GM19467 (cell line): ENCODE measurements around the gene PLCL2.

ENCODE experiments used
- ATAC-seq: cut with Tn5 transposase; IDR thresholded peaks from one replicate; pipeline ENCODE4 v1.9.1; 2021; ENCODE audit warnings: mild to moderate bottlenecking, moderate library complexity; ENCODE audit not compliant: unreplicated experiment

Gene PLCL2

GRCh38 chr3:16864610-16865313, 20.0 kb upstream of the PLCL2 start:
- ATAC-seq = no peak

DNA sequence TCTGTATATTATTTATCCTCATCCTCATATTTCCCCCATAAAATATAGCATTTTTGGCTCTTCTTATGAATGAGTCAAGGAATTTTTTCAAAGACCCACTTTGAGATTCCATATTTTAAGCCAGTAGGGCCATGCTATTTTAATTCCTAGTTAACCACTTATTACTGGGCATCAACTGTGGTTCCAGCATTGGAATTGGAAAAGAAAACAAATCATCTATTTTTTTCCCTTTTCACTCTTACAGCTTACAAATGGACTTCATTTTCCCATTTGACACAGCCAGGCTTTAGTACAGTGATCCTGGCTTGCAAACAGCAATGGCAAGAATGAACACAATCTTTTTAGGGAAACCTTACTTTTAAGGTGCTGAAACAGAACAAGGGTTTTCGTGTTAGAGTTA, 19.4 kb upstream of the PLCL2 start:
- ATAC-seq = no peak

- ATAC-seq = no peak
Measured at GRCh38 chr3:16866571-16866970, 18.2 kb upstream of the PLCL2 start.

DNA sequence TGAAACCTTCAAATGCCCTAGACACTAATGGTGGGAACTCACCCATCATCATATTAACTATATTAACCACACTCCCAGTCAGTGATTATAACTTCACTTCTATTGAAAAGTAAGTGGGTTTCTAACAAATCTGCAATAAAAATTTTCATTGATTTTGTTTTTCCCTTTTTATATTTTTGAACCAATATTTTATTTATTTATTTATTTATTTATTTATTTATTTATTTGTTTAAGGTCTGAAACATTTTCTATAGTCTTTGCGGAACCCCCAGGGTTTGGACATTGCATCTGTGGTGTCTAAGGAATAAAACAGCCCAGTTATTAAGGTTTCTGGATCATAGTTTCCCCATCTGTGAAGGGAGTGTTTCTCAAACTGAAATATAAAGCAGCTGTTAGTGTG, 16.2 kb upstream of the PLCL2 start:
- ATAC-seq = no peak

GRCh38 chr3:16869261-16870005, 15.3 kb upstream of the PLCL2 start:
- ATAC-seq = no peak

GRCh38 chr3:16871915-16872842, 12.6 kb upstream of the PLCL2 start:
- no peak for ATAC-seq

GRCh38 chr3:16873872-16874271, 10.9 kb upstream of the PLCL2 start:
- ATAC-seq = no peak

DNA sequence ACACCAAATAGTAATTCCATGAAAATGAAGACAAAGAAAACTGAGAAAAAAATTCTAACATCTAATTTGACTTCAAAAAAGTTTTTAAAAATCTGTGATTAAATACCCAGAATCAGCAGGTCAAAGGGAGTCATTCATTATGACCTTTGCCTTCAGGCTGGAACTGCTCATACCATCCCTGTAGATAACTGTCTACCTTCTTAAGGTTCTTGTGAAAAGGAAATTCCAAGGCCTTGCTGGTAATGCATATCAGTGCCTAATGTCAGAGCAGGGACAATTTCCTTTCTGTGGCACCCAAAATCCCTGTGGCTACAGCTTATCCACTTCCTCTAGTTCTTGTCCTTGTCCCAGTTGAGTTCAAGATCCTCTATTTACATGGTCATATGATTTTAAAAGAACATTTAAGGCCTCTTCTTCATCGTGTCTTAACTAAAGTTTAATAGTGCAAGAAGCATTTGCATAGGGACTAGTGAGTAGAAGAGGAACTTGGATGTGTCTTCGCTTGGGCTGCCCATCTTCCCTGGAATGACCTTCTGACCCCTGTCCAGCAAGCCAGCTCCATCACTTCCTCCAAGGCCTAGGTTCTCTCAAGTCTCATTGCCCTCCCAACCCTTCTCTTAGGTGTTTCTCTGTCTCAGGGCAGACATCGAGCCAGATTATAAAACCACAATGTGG, 8.7 kb upstream of the PLCL2 start:
- ATAC-seq = no peak

DNA sequence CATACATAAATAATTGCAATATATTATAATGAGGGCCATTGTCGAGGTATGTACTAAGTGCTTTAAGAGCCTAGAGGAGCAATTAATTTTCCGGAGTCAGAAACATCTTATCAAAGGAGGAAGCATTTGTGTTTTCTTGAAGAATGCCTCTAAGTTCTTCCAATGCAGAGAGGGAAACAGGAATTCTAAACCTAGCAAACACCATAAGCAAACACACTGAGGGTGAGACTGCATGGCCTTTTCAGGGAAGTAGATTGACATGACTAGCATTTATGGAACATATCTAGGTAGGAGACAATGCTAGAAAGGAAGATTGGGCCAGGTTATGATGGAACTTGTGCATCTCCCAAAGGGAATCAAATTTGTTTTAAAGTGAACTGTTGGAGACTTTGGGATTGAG, 7.2 kb upstream of the PLCL2 start:
- no peak for ATAC-seq

DNA sequence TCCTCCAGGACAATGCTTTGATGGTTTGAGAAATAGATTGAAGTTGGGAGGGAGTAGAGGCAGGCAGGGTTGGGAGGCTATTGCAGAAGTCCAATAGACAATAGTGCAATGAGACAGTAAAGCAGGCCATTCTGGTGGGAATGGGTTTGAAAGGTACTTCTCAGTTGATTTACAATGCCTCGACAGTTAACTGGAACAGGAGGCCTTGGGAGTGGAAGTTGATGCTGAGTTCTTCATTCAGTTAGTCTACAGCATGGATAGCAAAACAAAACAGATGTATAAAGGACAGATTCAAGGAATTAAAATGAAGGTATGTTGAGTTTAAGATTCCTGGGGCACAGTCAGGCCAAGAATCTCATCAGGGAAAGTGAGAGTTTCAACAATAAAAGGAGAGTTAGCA, 6.8 kb upstream of the PLCL2 start:
- ATAC-seq = no peak

GRCh38 chr3:16881896-16882630, 2.7 kb upstream of the PLCL2 start:
- no peak for ATAC-seq

- no peak for ATAC-seq
Measured at GRCh38 chr3:16883057-16883722, 1.6 kb upstream of the PLCL2 start.

DNA sequence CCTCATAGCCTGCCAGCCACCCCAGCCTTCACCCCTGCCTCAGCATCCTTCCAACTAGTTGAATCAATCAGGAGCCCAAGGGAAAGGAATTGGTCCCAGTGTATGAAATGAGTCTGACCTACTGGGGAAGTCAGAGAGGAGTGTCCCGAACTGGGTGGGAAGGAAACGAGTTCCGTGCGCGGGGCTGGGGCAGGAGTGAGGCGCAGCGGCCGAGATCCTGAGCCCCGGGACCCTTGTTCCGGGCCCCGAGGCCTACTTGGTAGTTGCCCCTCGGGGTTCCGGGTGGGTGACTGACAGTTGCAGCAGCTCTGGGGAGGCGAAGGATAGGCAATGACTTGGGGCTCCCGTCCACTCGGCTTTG, 1.1 kb upstream of the PLCL2 start:
- no peak for ATAC-seq

GRCh38 chr3:16884084-16884747, 539 bp upstream of the PLCL2 start:
- ATAC-seq = peak; percentile 32

DNA sequence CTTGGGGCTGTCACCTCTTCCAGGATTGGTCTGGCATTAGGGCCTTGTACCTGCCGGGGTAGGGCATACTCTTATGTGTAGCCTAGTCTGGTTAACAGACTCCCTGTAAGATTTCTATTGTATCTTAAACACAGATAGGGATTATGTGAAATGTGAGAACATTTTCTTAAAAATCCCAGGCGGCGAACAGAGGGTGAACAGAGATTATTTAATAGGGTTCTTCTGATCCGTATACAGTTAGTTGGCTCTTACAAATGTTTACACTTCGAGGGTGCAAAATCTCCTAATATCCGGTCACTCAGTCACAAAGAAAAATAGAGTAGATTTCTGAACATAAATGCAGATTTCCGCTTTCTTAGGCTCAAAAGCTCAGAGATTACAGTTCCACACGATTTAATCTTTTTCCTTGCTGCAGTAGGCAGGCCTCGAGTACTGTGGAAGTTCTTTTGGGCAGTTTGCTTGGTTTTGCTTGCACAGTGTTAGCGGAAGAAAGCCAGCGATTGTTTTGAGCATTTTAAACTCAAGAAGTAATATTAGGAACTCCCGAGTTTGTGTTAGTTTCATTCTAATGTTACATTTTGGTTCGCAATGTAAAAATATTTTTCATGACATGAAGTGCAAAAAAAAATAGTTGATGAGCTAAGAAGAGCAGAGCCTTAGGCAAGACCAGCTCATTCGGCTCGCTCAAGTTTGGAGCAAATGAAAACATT, 993 bp downstream of the PLCL2 start:
- ATAC-seq = peak; percentile 29

DNA sequence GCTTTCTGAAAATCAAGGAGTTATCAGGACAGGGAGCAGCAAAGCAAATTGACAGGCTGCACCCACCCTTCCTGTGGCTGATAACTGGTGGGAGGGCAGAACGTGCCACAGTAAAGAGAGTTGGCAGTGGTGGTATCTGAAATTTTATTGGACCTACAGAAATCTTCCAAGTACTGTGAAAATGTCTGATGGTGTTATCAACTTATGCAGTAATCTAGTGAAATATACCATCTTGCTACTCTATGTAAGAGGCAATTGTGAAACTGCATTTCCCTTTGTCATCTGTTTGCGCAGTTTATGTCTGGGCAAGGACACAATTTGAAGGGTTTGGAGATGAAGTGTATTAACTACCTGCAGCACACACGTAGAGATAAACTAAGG, 1.5 kb downstream of the PLCL2 start:
- ATAC-seq = no peak

GRCh38 chr3:16887130-16887529, 2.4 kb downstream of the PLCL2 start:
- no peak for ATAC-seq

- no peak for ATAC-seq
Measured at GRCh38 chr3:16888356-16888755, 3.6 kb downstream of the PLCL2 start.
